Kasumi-1 (cell line): ENCODE results near the gene STMN3.
A peak's percentile ranks its signal among the peaks of the same experiment; 100 is the strongest.
"Not testable (repeated sequence)": the region's sequence is repeated elsewhere in the genome, so short reads cannot be mapped to it uniquely, and the experiment has no call there.

ENCODE experiments used
- DNase-seq, 2 experiments: peaks; one replicate each; lab custom pipeline; 2025; lab: John Stamatoyannopoulos, UW

STMN3 gene

GRCh38 chr20:63657260-63657936 is 4.2 kb upstream of the STMN3 start:
- DNase-seq = no peak

GRCh38 chr20:63656451-63656850 is 3.2 kb upstream of the STMN3 start:
- DNase-seq = no peak

- no peak for DNase-seq
Measured at GRCh38 chr20:63655249-63655648, 2.0 kb upstream of the STMN3 start.

GRCh38 chr20:63653974-63654668 is 897 bp upstream of the STMN3 start:
- no peak for DNase-seq

GRCh38 chr20:63652192-63652980 is 838 bp downstream of the STMN3 start:
- DNase-seq = peak in 1 of 2 experiments; percentile 8

- no peak for DNase-seq
Measured at GRCh38 chr20:63651942-63652191, 1.4 kb downstream of the STMN3 start.

- not testable (repeated sequence) for DNase-seq
Measured at GRCh38 chr20:63650486-63650885, 2.7 kb downstream of the STMN3 start.

- no peak for DNase-seq
Measured at GRCh38 chr20:63648895-63649589, 4.2 kb downstream of the STMN3 start.

DNA sequence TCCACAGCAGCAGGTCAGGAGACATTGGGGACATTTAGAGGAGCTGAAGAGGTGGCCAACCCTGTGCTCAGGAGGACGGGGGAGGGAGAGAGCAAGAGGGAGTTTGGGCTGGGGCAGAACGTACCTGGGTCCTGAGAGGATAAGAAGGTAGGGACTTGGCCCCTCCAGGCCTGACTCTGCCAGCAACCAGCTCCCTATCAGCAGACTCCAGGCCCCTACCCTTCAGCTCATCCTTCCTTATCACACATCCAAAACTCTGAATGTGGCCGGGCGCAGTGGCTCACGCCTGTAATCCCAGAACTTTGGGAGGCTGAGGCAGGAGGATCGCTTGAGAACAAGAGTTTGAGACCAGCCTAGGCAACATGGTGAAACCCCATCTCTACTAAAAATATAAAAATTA is 5.0 kb downstream of the STMN3 start:
- no peak for DNase-seq

DNA sequence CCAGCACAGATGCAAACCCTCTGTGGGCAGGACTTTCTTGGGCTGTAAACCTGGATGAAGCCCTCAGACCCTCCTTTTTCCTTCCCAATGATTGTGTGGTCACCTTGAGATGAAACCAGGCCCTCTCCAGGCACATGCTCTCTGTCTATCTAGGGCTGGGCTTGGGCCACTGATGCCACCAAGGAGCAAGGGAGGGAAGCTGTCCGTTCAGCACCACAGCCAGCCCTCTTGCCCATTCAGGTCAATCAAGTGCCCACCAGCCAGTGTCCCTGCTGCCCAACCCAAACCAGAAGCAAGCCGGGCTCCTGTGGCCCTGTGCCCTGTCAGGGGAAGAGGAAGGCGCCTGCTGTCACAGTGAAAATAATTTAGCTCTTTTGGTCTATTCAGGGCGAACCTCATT is 8.0 kb downstream of the STMN3 start:
- peak in 1 of 2 experiments; percentile 17 for DNase-seq

GRCh38 chr20:63643946-63644345 is 9.3 kb downstream of the STMN3 start:
- DNase-seq = no peak

DNA sequence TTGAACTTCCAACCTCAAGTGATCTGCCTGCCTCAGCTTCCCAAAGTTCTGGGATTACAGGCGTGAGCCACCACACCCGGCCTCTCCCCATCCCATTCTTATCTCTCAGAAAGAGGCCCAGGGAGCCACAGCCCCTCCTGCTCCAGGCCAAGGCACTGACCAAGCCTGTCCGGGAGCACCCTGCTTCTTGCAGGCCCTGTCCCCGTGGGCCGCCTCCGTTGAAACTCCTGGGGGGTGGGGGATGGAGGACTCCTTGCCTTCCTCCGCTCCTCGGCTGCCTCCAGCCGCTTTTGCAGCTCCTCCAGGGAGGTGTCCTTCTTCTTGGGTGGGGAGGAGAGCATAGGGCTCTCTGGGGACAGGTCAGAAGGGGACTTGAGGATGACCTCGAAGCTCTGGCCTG is 9.7 kb downstream of the STMN3 start:
- DNase-seq = no peak

DNA sequence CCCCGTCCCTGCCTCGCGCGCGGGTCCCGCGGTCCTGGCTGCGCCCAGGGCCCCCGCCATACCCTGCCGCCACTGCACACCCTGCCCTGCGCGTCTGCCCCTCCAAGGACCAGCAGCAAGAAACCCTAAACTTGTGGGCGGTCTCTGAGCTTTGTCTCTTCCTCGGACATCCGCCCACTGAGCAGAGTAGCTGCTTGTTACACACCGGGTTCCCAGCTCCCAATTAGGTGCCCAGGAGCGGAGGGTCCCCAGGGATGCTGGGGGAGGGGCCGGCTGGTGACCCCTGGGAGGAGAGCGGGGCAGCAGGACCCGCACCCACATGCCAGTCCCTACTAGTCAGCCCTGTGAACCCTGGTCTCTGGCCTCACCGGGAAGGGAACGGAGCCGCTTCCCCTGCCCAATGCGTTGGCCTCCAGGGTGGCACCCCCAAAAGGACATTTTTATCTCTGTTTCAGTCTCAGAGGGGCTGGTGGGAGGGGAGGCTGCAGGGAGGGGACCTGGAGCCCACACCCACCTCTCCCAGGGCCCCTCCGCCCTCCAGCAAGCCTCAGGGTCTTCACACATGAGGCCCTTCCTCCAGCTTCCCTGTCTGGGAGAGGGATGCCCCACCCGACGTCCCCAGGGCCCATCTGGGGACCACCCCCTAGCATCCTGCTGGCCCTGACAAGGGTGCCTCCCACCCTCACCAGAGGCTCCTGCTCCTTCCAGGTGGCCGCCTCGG is 10.5 kb downstream of the STMN3 start:
- DNase-seq = no peak

DNA sequence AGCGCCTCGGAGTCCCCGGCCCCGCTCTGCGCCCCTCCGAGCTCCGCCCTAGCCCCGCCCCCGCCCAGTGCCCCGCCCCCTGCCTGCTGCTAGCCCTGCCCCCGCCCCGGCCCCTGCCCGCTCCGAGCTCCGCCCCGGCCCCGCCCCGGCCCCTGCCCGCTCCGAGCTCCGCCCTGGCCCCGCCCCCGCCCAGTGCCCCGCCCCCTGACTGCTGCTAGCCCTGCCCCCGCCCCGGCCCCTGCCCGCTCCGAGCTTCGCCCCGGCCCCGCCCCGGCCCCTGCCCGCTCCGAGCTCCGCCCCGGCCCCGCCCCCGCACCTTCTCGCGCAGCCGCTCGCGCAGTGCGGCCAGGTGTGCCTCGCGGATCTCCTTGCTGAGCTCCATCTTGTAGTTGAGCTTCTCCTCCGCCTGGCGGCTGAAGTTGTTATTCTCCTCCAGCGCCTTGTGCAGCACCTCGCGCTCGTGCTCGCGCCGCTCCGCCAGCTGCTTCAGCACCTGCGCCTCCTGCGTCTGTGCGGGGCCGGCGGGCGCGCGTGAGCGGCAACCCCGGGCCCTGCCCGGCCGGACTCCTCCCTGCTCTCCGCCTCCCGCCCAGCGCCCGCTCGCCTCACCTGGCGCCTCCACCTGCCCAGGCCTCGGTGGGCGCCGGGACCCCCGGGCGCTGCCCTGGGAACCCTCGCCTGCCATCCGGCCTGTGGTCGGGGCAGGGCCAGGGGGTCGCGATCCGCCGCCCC is 11.3 kb downstream of the STMN3 start:
- peak; percentile 27 to 36 for DNase-seq

GRCh38 chr20:63641146-63641791 is 12.0 kb downstream of the STMN3 start:
- peak in 1 of 2 experiments; percentile 27 for DNase-seq

GRCh38 chr20:63640686-63641085 is 12.5 kb downstream of the STMN3 start:
- DNase-seq = not testable (repeated sequence)

- DNase-seq = no peak
Measured at GRCh38 chr20:63640086-63640485, 13.1 kb downstream of the STMN3 start.

DNA sequence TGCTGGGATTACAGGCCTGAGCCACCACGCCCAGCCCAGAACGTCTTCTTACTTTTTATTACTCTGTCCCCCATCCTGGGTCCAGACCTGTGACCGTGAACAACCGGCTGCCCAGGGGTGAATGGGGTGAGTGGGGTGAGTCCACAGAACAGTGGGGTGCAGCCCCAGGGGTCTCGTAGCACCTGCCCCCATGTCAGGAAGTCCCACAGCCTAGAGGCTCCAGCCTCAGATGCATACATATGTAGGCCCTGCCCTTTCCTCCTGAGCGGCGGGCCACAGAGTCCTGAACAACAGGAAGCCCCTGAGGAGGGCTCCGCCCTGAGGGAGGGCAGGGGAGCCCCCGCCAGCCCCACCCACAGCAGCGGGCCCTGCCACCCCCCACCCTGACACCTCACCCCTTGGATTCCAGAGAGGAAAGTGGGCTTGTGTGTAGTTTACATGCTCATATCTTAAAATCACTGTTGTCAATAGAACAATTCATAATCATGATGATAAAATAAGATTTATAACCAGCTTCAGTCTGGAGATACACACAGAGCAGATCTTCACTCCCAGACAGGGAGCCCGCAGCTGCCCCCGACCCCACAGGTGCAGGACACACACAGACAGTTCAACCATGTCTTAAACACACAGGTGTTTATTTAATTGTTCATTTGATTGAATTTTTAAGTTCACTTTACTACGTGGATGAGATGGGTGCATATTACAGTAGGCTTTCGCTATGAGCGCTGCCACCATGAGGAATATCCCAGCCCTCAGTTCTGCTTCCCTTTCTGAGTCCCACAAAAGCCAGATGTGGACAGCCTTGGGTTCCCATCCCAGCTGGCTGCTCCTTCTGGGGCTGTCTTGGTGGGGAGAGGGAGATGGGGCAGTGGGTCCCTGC is 13.9 kb downstream of the STMN3 start:
- no peak for DNase-seq

DNA sequence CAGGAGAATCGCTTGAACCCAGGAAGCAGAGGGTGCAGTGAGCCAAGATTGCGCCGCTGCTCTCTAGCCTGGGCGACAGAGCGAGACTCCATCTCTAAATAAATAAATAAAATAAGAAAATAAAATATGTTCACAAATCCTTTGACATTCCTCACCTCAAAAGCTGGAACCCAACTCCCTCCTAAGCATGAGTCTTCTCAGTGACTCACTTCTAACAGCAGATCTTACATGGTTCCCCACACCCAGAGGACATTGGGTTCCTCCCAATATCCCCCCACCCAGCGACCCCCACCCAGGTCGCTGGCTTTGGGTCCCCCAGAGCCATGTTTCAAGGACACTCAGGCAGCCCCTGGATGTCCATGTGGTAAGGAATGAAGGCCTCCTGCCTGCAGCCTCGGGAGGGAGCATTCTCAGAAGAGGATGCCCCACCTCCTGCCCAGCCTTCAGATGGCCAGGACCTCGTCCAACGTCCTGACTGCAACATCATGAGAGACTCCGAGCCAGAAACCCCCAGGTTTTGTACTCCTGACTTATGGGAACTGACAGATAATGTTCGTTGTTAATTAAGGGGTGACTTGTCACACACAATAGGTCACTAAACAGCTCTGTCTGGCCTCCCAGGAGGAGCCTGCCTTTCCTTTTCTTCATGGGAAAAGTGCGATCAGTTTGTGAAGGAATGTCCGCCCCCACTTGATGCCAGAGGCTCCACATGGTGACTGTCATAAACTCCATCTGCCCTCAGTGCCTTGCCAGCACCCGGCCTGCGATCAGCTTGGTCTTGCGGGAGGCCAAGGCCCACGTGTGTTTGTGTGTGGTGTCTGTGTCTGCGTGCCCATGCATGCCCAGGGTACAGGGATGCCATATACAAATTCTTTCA is 16.2 kb downstream of the STMN3 start:
- no peak for DNase-seq
